ENCODE measurements around the gene PAX9.

Gene PAX9

DNA sequence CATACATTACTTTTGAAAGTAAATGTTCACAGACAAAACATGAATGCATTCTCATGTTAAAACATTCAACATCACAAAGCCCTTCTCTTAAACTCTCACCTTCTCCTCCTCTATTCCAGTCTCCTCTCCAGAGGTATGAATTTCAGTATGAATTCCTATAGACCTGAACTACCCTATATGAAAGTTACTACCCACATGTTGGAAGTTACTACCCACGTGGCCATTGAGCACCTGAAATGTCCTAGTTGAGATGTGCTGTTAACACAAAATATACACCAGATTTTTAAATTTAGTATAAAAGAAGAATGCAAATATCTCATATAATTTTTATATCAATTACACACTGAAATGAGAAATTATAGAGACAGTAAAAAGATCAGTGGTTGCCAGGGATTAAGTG is 60.2 kb downstream of the PAX9 start:
- TF ChIP-seq, protein P1, sequence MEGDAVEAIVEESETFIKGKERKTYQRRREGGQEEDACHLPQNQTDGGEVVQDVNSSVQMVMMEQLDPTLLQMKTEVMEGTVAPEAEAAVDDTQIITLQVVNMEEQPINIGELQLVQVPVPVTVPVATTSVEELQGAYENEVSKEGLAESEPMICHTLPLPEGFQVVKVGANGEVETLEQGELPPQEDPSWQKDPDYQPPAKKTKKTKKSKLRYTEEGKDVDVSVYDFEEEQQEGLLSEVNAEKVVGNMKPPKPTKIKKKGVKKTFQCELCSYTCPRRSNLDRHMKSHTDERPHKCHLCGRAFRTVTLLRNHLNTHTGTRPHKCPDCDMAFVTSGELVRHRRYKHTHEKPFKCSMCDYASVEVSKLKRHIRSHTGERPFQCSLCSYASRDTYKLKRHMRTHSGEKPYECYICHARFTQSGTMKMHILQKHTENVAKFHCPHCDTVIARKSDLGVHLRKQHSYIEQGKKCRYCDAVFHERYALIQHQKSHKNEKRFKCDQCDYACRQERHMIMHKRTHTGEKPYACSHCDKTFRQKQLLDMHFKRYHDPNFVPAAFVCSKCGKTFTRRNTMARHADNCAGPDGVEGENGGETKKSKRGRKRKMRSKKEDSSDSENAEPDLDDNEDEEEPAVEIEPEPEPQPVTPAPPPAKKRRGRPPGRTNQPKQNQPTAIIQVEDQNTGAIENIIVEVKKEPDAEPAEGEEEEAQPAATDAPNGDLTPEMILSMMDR (conservative IDR thresholded peaks at IDR 0.05): no peak
- no peak overlapping the region for H3K27ac ChIP-seq

DNA sequence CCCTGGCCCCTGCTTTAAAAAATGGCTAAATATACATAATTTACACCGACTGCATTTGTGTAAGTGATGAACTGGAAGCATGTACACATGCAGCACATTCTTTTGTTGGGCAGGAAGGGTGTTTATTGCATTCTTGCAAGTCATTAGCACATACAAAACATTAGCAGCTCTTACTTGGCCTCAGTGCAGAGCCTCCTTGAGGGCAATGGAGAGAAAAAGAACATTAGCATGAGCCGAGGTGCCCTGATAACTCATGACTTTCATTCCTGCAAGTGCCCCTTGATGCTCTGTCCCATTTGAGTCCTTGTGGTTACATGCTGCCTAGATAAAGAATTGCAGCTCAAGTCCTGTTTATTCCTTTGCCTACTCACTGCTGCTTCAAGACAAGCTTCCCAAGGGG is 61.9 kb downstream of the PAX9 start:
- TF ChIP-seq, protein P1 (conservative IDR thresholded peaks at IDR 0.05): no peak
- no peak overlapping the region for H3K27ac ChIP-seq

DNA sequence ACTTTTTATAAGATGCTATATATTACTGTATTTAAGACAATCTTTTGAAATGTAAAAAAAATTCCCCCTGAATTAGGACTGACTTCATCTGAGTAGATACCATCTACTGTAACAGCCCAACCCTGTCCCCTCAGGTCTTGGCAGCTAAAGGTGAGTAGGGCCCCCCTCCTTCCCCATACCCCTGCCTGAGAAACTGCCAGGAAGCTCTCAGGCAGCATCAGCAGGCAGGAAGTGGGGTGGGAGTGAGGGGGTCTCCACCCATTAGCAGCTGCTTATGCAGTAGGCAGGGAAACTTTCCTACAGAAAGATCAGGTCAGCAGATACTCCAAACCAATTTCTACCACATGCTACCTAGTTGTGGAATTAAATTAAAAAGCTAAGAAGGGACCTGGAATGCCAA is 62.5 kb downstream of the PAX9 start:
- H3K27ac ChIP-seq: no peak overlapping the region
- TF ChIP-seq, protein P1 (conservative IDR thresholded peaks at IDR 0.05): no peak

DNA sequence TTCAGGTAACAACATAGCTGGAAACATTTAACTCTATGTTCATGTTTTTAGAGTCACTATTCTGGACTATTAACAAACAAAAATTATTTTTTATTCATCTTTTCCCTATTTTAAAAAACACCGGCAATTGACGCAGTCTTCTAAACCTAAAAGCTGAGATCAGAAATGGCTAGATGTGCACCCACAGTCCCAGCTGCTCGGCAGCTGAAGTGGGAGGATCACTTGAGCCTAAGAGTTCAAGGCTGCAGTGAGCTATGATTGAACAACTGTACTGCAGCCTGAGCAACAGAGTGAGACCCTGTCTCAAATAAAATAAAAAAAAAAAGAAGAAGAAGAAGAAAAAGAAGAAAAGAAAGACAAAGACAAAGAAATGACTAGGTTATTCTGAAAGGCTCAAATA is 64.5 kb downstream of the PAX9 start:
- TF ChIP-seq, protein P1 (conservative IDR thresholded peaks at IDR 0.05): no peak

More for the DNA sequence above, 64.5 kb downstream of the PAX9 start:
- H3K27ac ChIP-seq: no peak overlapping the region
